GM10248 (cell line): Measurements from ENCODE around the gene EPHX1.

Source experiments
- CTCF ChIA-PET: fragments of 300-600 bp; sonication (Branson Sonifier 250); formaldehyde crosslinking; extraction: SDS; loops from one replicate; lab custom pipeline; 2021; ENCODE audit warnings: antibody characterized with exemption; lab: Yijun Ruan, JAX
- POLR2A ChIA-PET: fragments of 350-650 bp; sonication (Branson Sonifier 250); formaldehyde crosslinking; extraction: SDS; loops from one replicate; lab custom pipeline; 2020; ENCODE audit warnings: antibody characterized with exemption; lab: Yijun Ruan, JAX
- DNase-seq: peaks from one replicate; pipeline ENCODE4 v3.0.0; 2012; ENCODE audit errors: extremely low spot score
- CTCF ChIP-seq: IDR thresholded peaks from 2 replicates; pipeline ENCODE4 v1.5.1; 2012; ENCODE audit warnings: mild to moderate bottlenecking, low read depth; ENCODE audit errors: extremely low read depth, missing control alignments, control extremely low read depth

Gene EPHX1

GRCh38 chr1:225816643-225817538 is 7.0 kb downstream of the EPHX1 start:
- no peak for DNase-seq
- CTCF ChIA-PET: interaction anchor here (1.1 to 1.2 kb wide), 2 partner anchors 11 to 45 kb away, joined by 3 read pairs; no protein-coding TSS in a partner anchor
- POLR2A ChIA-PET: no interaction called here
- TF ChIP-seq CTCF: no peak

DNA sequence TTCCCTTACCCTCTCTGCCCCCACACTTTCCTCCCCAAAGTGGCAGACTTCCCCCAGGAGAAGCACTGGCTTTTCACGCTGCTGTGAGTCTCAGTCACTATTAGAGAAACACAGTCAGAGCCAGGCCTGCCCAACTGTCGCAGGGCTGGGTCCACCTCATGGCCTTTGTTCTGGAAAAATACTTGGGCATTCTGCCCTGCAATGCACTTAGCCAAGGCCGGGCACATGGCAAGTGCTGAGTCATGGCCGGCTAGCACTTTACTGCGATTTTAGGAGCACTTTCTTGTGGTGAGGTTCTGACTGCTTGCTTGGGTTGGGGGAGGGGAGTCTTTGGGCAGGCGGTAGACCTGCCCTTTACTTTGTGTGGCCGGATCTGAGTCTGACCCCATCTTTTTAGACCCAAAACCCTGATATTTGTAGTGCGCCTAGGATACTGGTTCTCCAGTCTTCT is 7.7 kb downstream of the EPHX1 start:
- no peak for TF ChIP-seq CTCF
- CTCF ChIA-PET: no interaction called here
- no peak for DNase-seq
- POLR2A ChIA-PET: interaction anchor here (0.5 kb wide), 1 partner anchor 63 kb away, joined by 4 read pairs; no protein-coding TSS in a partner anchor

- POLR2A ChIA-PET: interaction anchor here (0.5 kb wide), 1 partner anchor 64 kb away, joined by 4 read pairs; no protein-coding TSS in a partner anchor
- TF ChIP-seq CTCF: no peak
- CTCF ChIA-PET: interaction anchor here (1.0 kb wide), 1 partner anchor 41 kb away, joined by 5 read pairs; the partner anchor contains the start of gene SRP9
- DNase-seq: no peak
Observed at GRCh38 chr1:225818229-225818628, 8.3 kb downstream of the EPHX1 start.

DNA sequence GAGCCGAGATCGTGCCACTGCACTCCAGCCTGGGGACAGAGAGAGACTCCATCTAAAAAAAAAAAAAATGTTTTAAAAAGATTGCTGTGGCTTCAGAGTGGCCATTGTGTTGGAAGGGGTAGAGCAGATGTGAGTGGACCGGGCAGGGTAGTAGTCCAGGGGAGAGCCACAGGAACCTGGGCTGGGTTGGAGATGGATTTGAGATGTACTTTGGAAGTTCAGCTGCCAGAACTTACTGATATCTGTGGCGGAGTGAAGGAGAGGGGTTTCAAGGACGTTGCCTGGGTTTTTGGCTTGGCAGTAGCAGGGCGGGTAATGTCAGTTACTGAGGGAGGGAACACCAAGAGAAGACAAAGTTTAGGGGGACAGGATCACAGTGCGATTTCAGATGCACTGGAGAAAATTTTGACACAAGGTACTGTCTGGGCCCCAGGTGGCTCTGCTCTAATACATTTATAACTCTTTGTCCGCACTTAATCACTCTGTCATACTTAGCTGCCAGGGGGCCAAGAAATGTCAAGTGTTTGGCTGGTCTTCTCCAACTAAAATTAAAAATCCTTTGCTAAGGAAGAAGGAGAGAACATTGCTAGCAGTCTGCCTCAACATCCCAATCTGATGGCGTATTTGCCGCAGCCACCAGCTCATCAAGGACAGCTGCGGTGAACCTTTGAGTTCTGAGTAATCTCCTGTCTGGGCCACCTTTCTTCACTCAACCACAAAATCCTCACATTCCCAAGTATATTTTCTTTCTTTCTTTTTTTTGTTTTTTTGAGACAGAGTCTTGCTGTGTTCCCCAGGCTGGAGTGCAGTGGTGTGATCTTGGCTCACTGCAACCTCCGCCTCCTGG is 9.6 kb downstream of the EPHX1 start:
- no peak for DNase-seq
- no peak for TF ChIP-seq CTCF
- POLR2A ChIA-PET: no interaction called here
- CTCF ChIA-PET: no interaction called here

GRCh38 chr1:225820522-225821120 is 10.7 kb downstream of the EPHX1 start:
- TF ChIP-seq CTCF: no peak
- DNase-seq: no peak
- ChIA-PET POLR2A (no interaction called here), CTCF (no interaction called here)
